HK-2 (cell line): ENCODE results near the gene CAPN10.

Experiments
- DNase-seq: peaks from one replicate; pipeline ENCODE4 v3.0.0-alpha.2; 2018; ENCODE audit not compliant: unreplicated experiment

Gene CAPN10

GRCh38 chr2:240589375-240589774, 2.8 kb downstream of the CAPN10 start:
- DNase-seq = no peak

- no peak for DNase-seq
Measured at GRCh38 chr2:240589850-240590525, 3.5 kb downstream of the CAPN10 start.

- no peak for DNase-seq
Measured at GRCh38 chr2:240590681-240591111, 4.2 kb downstream of the CAPN10 start.

DNA sequence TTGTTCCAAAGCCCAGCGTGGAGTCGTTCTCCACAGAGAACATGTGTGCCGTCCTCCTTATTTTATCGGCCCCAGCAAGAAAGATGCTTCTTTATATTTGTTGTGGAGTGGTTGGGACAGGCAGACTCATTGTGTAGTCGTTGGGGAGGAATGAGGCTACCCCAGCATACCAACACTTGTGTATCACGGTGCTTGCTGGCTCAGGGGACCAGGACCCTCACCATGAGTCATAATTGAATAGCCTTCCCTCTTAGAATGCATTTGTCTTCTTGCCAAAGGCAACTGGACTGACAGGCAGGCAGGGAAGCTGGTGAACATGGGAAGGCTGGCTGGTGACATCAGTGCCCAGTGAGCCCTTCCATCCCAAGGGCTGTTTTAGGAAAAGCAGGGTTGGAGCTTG, 4.7 kb downstream of the CAPN10 start:
- DNase-seq = no peak

GRCh38 chr2:240591784-240592183, 5.2 kb downstream of the CAPN10 start:
- DNase-seq = no peak

- no peak for DNase-seq
Measured at GRCh38 chr2:240593026-240593702, 6.6 kb downstream of the CAPN10 start.

DNA sequence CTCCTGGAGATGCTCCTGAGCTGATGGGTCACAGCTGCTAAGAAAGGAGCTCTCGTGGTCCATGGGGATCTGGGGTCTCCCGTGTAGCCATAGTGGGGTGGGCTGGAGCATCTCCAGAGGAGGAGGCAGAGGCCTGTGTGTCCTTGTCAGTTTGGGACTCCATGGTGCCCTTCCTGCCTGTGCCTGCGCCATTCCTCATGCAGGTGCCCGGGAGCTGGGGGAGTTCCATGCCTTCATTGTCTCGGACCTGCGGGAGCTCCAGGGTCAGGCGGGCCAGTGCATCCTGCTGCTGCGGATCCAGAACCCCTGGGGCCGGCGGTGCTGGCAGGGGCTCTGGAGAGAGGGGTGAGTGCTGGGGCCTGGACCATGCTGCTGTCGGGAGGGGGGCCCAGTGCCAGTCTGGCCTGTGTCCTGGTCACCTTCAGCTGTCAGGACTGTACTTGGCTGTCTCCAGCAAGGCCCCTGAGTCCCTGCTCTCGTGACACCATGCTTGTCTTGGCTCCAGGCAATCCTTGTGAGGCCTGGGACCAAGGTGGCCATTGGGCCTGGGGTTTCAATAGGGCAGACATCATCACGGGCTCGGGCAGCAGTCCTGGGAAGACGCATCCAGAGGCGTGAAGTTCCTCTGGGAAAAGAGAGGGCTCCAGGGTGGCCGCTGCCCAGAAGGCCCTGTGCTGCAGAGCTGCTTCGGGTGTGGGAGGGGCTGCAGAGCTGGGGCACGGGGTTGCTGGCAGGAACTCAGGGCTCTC, 7.3 kb downstream of the CAPN10 start:
- no peak for DNase-seq

- no peak for DNase-seq
Measured at GRCh38 chr2:240594511-240595380, 8.2 kb downstream of the CAPN10 start.

DNA sequence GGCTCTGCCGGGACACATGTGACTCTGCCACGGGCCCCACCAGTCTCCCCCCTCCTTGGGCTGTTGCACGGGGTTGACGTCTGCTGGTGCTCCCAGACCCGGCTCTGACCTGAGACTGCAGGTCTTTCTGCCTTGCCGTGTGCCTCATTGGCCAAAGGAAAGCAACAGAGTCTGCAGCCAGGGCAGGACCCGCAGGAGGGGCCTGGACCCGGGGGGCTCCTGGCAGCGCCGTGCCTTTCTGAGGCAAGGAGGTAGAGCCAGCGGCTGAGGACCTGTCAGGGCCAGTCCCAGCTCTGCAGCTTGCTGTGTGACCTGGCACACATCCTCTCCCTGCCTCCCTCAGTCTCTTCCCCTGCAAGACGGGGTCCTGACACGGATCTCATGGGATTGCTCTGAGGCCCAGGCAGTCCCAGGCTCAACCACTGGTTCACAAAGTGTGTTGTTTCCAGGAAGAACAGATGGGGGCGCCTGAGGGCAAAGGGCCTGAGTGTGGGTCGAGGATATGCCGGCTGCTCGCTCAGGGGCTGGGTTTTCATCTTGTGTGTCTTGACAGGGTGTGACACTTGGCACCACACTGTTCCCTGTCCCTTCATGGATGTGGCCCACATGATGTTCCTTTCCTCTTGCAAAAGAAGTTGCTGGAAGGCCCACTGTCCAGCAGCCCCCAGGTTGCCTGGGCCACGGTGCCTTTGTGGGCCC, 9.0 kb downstream of the CAPN10 start:
- no peak for DNase-seq

GRCh38 chr2:240596080-240596460, 9.5 kb downstream of the CAPN10 start:
- DNase-seq = no peak

DNA sequence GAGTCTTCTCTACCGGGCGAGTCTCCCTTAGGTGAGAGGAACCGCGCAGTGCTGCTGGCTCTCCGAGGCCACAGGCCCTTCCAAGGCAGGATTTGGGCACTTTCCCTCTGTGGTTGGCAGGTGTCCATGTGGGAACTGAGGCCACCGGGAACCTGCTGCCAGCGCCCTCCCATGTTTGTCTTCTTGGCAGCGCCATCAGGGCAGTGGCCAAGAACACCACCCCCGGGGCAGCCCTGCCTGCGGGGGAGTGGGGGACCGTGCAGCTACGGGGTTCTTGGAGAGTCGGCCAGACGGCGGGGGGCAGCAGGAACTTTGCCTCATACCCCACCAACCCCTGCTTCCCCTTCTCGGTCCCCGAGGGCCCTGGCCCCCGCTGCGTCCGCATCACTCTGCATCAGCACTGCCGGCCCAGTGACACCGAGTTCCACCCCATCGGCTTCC, 10.0 kb downstream of the CAPN10 start:
- DNase-seq = no peak

- DNase-seq = no peak
Measured at GRCh38 chr2:240597054-240597418, 10.5 kb downstream of the CAPN10 start.

DNA sequence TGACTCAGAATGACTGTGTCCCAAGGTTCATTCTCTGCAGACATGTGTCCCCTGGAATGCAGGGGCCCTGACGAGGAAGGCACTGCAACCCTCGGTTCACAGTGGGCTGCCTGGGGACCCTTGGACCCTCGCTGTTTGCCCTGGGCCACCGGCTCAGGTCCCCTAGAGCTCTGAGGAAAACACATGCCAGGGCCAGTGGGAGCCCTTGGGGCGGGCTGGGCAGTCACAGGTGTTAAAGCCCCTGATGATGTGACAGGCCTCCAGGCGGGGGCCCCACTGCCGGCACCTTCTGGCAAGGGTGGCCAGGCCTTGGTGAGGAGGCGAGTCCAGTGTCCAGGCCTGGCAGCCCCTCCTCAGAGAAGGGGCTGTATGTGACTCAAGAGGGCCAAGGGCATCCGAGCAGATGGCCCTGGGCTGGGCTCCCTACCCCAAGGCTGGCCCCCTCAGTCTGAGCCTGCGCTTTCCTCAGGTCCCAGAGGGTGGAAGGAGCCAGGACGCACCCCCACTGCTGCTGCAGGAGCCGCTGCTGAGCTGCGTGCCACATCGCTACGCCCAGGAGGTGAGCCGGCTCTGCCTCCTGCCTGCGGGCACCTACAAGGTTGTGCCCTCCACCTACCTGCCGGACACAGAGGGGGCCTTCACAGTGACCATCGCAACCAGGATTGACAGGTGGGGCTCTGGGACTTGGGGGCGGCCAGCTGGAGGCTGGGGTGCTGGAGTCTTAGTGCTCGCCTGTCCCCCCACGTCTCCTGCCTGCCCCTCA, 11.1 kb downstream of the CAPN10 start:
- no peak for DNase-seq

DNA sequence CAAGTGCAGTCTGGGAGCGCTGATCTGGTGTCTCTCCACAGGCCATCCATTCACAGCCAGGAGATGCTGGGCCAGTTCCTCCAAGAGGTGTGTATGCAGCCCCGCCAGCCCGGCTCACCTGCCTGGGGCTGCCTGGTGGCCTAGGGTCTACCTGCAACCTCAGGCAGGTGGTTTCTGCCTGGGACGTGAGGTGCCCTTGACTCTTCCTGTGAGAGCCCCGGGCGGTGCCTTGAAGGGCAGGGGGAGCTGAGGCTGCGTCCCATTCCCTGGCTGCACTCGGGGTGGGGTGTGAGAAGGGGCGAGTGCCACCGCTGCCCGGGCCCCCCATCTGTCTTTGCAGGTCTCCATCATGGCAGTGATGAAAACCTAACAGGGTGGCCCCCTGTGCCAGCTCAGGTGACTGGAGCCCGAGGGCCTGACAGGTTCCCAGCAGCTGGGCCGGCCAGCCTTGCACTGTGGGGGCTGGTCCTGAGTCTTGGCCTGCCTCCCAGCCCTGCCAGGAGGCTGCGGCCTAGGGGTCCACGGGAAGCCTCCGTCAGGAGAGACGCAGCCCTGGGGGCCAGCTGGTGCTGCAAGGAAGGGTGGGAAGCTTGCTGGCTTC, 11.9 kb downstream of the CAPN10 start:
- no peak for DNase-seq

GRCh38 chr2:240599141-240599583, 12.6 kb downstream of the CAPN10 start:
- DNase-seq = no peak

DNA sequence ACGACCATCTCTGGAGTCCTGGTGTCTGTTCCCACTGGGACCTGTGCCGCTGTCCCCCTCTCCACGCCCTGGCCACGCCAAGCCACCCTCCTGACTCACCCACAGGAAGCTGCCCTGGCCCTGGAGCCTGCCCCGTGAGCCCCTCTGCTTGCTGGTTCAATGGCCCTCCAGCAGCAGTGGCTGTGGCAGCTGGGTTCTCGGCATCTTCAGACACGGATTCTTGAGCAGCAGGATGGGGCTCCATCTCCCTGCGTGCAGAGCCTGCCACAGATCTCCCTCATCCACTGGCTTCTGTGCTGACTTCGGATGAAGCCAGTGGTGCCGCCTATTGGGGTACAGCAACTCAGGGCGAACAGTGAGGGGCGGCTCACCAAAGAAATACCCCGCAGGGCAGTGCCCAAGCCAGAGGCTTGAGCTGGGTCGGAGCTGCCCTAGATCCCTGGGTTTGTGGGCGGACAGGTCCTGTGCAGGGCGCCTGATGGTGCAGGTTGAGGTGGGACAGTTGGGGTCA, 14.0 kb downstream of the CAPN10 start:
- DNase-seq = no peak

GRCh38 chr2:240601061-240601830, 14.7 kb downstream of the CAPN10 start:
- DNase-seq = no peak

DNA sequence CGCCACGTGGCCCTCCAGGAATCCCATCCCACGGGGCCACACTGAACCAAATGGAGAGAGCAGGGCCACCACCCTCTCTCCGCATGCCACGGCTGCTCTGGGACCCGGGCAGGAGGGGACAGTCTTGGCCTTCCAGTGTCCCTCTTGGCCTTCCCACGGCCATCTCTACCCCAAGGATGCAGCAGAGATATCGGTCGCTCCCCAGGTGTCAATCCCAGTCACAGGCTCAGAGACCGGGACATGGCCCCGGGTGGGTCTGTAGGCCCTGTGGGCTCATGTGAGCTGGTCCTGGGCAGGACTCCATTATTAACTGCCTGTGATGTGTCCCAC, 15.3 kb downstream of the CAPN10 start:
- DNase-seq = no peak
